Tibial artery (tissue), 4 donors: ENCODE results near the gene CELSR2.

Experiments used
- DNase-seq, 2 donors: peaks; one replicate each; pipeline ENCODE4 v3.0.0-alpha.2; 2019
- H3K27ac ChIP-seq, 2 donors: fragments of 200-600 bp; sonication (generic) in 1 of 2; 1 replicate in 1 of 2; 2 replicates in 1 of 2; pipeline ENCODE4 v1.5.1; 2018 to 2019; ENCODE audit warnings: mild to moderate bottlenecking in 1 of 2
- H3K27me3 ChIP-seq, 2 donors: fragments of 200-600 bp; sonication (generic) in 1 of 2; one replicate each; pipeline versions ENCODE4 v1.5.1 to v1.6.0; 2016 to 2019
- H3K36me3 ChIP-seq, 3 donors: fragments of 200-600 bp; sonication (generic) in 2 of 3; one replicate each; pipeline ENCODE4 v1.5.1; 2016 to 2019; ENCODE audit warnings: mild to moderate bottlenecking in 2 of 3
- H3K4me1 ChIP-seq, 4 donors: fragments of 200-600 bp; sonication (generic) in 2 of 4; 1 replicate in 3 of 4; 2 replicates in 1 of 4; pipeline ENCODE4 v1.5.1; 2016 to 2019
- H3K4me3 ChIP-seq, 2 donors: fragments of 200-600 bp; sonication (generic) in 1 of 2; 1 replicate in 1 of 2; 2 replicates in 1 of 2; pipeline ENCODE4 v1.5.1; 2018 to 2019; ENCODE audit warnings: mild to moderate bottlenecking in 2 of 2
- H3K9me3 ChIP-seq, 3 donors: fragments of 200-600 bp; sonication (generic) in 1 of 3; one replicate each; pipeline ENCODE4 v1.5.1; 2016 to 2019
- CTCF ChIP-seq, 2 experiments: fragments of 200-600 bp in 1 of 2; fragments of 450-650 bp in 1 of 2; IDR thresholded peaks; one replicate each; pipeline ENCODE4 v1.5.1; 2017 to 2019; ENCODE audit warnings: antibody characterized with exemption in 2 of 2, mild to moderate bottlenecking in 1 of 2, moderate library complexity in 1 of 2
- intact Hi-C: fragments of 100-400 bp; cut with DNase I; formaldehyde crosslinking; loops from one replicate; pipeline ENCODE4 v1.15.0; 2023; ENCODE audit warnings: low total_unique reads

CELSR2 gene

GRCh38 chr1:109264379-109264755, 15.0 kb downstream of the CELSR2 start:
- Histone ChIP-seq H3K4me1 (peaks cover 0 to 15% (median 3%) of the 10 kb centered on the region in 4 donors), H3K27ac (no peak overlapping the region), H3K4me3 (no peak overlapping the region), H3K36me3 (peaks cover 0 to 53% (median under 1%) of the 10 kb centered on the region in 3 donors), H3K27me3 (no peaks in the 10 kb centered on the region), H3K9me3 (no peaks in the 10 kb centered on the region)
- intact Hi-C loops: loop anchor here (10.0 kb wide), 1 partner anchor 220 kb away; the partner anchor contains the start of gene ATXN7L2
- TF ChIP-seq CTCF (IDR thresholded peaks at IDR 0.05): no peak
- DNase-seq: no peak

GRCh38 chr1:109265016-109265415, 15.7 kb downstream of the CELSR2 start:
- Histone ChIP-seq H3K4me3 (no peak overlapping the region), H3K27me3 (no peaks in the 10 kb centered on the region), H3K27ac (no peak overlapping the region), H3K36me3 (peaks cover 0 to 58% (median 4%) of the 10 kb centered on the region in 3 donors), H3K4me1 (peaks cover 0 to 15% (median 3%) of the 10 kb centered on the region in 4 donors), H3K9me3 (no peaks in the 10 kb centered on the region)
- intact Hi-C loops: loop anchor here (5.0 to 10.0 kb wide), 2 partner anchors 142 to 220 kb away; partner anchors contain the start of gene ATXN7L2
- no peak for TF ChIP-seq CTCF (IDR thresholded peaks at IDR 0.05)
- DNase-seq: no peak

GRCh38 chr1:109265741-109266330, 16.5 kb downstream of the CELSR2 start:
- intact Hi-C loops: loop anchor here (5.0 to 10.0 kb wide), 2 partner anchors 141 to 219 kb away; partner anchors contain the start of gene ATXN7L2
- peaks cover 0 to 64% (median 4%) of the 10 kb centered on the region in 3 donors for H3K36me3 ChIP-seq

GRCh38 chr1:109266965-109267364, 17.6 kb downstream of the CELSR2 start:
- intact Hi-C loops: loop anchor here (5.0 to 10.0 kb wide), 2 partner anchors 140 to 218 kb away; partner anchors contain the start of gene ATXN7L2
- no peak for TF ChIP-seq CTCF (IDR thresholded peaks at IDR 0.05)
- peaks cover 0 to 15% (median 3%) of the 10 kb centered on the region in 4 donors for H3K4me1 ChIP-seq
- no peaks in the 10 kb centered on the region for H3K27me3 ChIP-seq
- no peak overlapping the region for H3K4me3 ChIP-seq
- H3K27ac ChIP-seq: no peak overlapping the region
- peaks cover 0 to 63% (median 4%) of the 10 kb centered on the region in 3 donors for H3K36me3 ChIP-seq
- DNase-seq: no peak
- no peaks in the 10 kb centered on the region for H3K9me3 ChIP-seq

More at GRCh38 chr1:109265741-109266330, 16.5 kb downstream of the CELSR2 start:
- H3K27me3 ChIP-seq: no peaks in the 10 kb centered on the region
- H3K4me3 ChIP-seq: no peak overlapping the region
- TF ChIP-seq CTCF (IDR thresholded peaks at IDR 0.05): no peak
- H3K27ac ChIP-seq: no peak overlapping the region
- H3K9me3 ChIP-seq: no peaks in the 10 kb centered on the region
- no peak for DNase-seq
- H3K4me1 ChIP-seq: peaks cover 0 to 15% (median 3%) of the 10 kb centered on the region in 4 donors

GRCh38 chr1:109267743-109268300, 18.5 kb downstream of the CELSR2 start:
- no peak for DNase-seq
- no peak overlapping the region for H3K4me3 ChIP-seq
- H3K36me3 ChIP-seq: peaks cover 0 to 70% (median 4%) of the 10 kb centered on the region in 3 donors
- no peak for TF ChIP-seq CTCF (IDR thresholded peaks at IDR 0.05)
- H3K27ac ChIP-seq: no peak overlapping the region
- no peaks in the 10 kb centered on the region for H3K9me3 ChIP-seq
- intact Hi-C loops: loop anchor here (5.0 to 10.0 kb wide), 2 partner anchors 139 to 217 kb away; partner anchors contain the start of gene ATXN7L2
- H3K4me1 ChIP-seq: peaks cover 0 to 13% (median 3%) of the 10 kb centered on the region in 4 donors
- H3K27me3 ChIP-seq: no peaks in the 10 kb centered on the region
